ENCODE measurements around the gene SPNS2. TPM values are rescaled to one million over a fixed set of nuclear protein-coding genes. Genes with fewer than 3 reads are reported as not detected.

SPNS2 gene
- total RNA-seq, 4 donors from 2014 or later, result 12.4 to 81.0 (median 31.9) TPM

DNA sequence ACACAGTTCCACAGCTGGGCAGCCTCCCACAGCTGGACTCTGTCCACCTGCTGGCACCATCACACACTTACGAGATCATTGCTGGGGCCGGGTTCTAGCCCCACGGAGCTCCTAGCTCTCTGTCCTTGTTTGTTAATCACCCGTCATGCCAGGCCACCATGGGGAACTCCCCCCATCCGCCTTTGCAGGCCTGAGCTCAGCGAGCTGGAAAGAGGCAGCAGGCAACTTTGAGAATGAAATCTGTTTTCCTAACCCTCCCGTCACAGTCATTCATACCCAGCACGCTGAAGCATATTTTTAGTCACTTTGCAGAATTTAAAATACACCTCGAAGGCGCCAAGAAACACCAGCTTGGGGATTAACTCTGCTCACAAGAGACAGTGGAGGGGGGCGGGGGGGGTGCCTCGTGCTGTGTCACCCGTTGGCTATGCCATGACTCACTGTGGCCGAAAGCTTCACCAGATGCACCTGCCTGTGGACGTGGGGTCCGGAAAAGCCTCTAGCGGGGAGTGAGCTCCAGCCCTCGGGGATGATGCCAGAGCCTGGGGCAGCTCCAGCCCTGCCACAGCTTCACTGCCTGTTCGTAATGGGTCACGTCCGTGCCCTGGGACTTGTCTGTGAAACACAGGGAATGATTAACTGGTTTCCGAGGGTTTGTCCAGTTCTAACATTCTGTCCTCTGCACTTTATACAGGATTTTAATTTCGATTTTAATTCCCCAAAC, 1.4 kb upstream of the SPNS2 start:
- H3K27ac ChIP-seq, result no peak overlapping the region
- DNase-seq, result no peak

GRCh38 chr17:4499431-4500190, 930 bp downstream of the SPNS2 start:
- no peak for TF ChIP-seq POLR2A (IDR thresholded peaks at IDR 0.05)
- TF ChIP-seq, protein P1, sequence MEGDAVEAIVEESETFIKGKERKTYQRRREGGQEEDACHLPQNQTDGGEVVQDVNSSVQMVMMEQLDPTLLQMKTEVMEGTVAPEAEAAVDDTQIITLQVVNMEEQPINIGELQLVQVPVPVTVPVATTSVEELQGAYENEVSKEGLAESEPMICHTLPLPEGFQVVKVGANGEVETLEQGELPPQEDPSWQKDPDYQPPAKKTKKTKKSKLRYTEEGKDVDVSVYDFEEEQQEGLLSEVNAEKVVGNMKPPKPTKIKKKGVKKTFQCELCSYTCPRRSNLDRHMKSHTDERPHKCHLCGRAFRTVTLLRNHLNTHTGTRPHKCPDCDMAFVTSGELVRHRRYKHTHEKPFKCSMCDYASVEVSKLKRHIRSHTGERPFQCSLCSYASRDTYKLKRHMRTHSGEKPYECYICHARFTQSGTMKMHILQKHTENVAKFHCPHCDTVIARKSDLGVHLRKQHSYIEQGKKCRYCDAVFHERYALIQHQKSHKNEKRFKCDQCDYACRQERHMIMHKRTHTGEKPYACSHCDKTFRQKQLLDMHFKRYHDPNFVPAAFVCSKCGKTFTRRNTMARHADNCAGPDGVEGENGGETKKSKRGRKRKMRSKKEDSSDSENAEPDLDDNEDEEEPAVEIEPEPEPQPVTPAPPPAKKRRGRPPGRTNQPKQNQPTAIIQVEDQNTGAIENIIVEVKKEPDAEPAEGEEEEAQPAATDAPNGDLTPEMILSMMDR (IDR thresholded peaks at IDR 0.05), result no peak
- Histone ChIP-seq H3K9me3 (no peaks in the 10 kb centered on the region), H3K4me1 (peaks cover 0 to 29% (median 19%) of the 10 kb centered on the region in 4 donors), H3K27ac (peak overlapping the region; percentile 15 to 82 (median 40)), H3K36me3 (no peaks in the 10 kb centered on the region), H3K27me3 (no peaks in the 10 kb centered on the region), H3K4me3 (peak overlapping the region; percentile 37 to 73 (median 56))
- DNase-seq, result no peak

More for the DNA sequence above, 1.4 kb upstream of the SPNS2 start:
- no peaks in the 10 kb centered on the region for H3K36me3 ChIP-seq
- no peaks in the 10 kb centered on the region for H3K9me3 ChIP-seq
- H3K27me3 ChIP-seq, result no peaks in the 10 kb centered on the region
- peaks cover 0 to 39% (median 19%) of the 10 kb centered on the region in 4 donors for H3K4me1 ChIP-seq
- no peak overlapping the region for H3K4me3 ChIP-seq
- no peak for TF ChIP-seq POLR2A (IDR thresholded peaks at IDR 0.05)
- TF ChIP-seq, protein P1 (IDR thresholded peaks at IDR 0.05), result no peak

DNA sequence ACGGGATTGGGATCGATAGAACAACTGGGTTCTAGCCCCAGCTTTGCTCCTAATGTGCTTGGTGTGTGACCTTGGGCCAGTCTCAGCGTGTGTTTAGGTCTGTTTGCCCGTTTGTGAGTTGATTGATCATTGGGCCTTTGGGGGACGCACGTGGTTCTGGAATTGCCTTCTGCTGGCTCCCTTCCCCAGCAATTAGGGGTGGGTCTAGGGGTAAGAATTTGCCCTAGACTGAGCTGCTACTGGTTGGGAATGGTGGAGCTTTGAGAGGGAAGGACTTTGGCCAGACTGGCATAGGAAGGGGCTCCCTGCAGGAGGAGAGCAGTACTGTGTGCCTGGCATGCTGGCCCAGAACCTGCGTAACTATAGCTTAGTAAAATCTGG, 1.5 kb downstream of the SPNS2 start:
- H3K9me3 ChIP-seq, result no peaks in the 10 kb centered on the region
- H3K4me3 ChIP-seq, result peak overlapping the region; percentile 37 to 73 (median 56)
- H3K27ac ChIP-seq, result peak overlapping the region in 1 of 4 donors; percentile 82
- peaks cover 0 to 29% (median 19%) of the 10 kb centered on the region in 4 donors for H3K4me1 ChIP-seq
- DNase-seq, result no peak
- TF ChIP-seq, protein P1 (IDR thresholded peaks at IDR 0.05), result peak in 2 of 6 experiments; percentile 34 to 44
- peak in 1 of 2 donors; percentile 8 for TF ChIP-seq POLR2A (IDR thresholded peaks at IDR 0.05)
- no peaks in the 10 kb centered on the region for H3K27me3 ChIP-seq
- H3K36me3 ChIP-seq, result no peaks in the 10 kb centered on the region

- Histone ChIP-seq H3K4me3 (peak overlapping the region in 1 of 4 donors; percentile 57), H3K27ac (peak overlapping the region in 2 of 4 donors; percentile 18 to 82), H3K36me3 (no peaks in the 10 kb centered on the region), H3K4me1 (peaks cover 0 to 34% (median 19%) of the 10 kb centered on the region in 4 donors), H3K27me3 (no peaks in the 10 kb centered on the region), H3K9me3 (no peaks in the 10 kb centered on the region)
- no peak for TF ChIP-seq POLR2A (IDR thresholded peaks at IDR 0.05)
- TF ChIP-seq, protein P1 (IDR thresholded peaks at IDR 0.05), result no peak
- DNase-seq, result no peak
These were observed 2.7 kb downstream of the SPNS2 start for GRCh38 chr17:4501295-4501949.

DNA sequence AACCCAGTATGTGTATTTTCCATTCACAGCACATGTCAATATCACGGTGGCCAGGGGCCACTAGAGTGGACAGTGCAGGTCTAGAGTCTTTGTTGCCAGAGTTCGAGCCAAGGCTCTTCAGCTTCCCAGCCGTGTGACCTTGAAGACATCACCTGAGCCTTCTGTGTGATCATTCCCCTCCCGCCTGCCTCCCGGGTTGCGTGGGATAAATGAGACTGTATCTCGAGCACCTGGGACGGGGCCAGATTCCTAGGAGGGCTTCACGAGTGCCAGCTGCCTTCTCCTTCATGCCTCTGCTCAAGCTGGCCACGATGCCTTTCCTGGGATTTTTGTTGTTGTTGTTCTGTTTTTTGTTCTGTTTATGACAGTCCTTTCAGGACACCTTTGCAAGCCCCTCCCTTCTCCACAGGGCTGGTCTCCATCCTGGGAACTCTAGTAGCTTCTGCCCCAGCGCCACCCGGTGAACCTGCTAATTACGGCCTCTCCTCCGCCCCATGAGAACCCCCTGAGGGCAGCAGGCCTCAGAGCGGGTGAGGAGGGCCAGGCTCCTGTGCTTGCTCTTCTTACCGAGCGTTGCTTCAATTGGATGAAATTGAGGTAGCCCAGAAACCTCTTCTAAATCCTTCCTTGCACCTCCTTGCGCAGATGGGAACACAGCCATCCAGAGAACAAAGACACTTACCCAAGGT, 3.9 kb downstream of the SPNS2 start:
- Histone ChIP-seq H3K27ac (no peak overlapping the region), H3K4me3 (no peak overlapping the region), H3K36me3 (no peaks in the 10 kb centered on the region), H3K9me3 (no peaks in the 10 kb centered on the region), H3K27me3 (no peaks in the 10 kb centered on the region), H3K4me1 (peaks cover 0 to 34% (median 19%) of the 10 kb centered on the region in 4 donors)
- no peak for DNase-seq
- TF ChIP-seq POLR2A (IDR thresholded peaks at IDR 0.05), result no peak
- TF ChIP-seq, protein P1 (IDR thresholded peaks at IDR 0.05), result no peak

Data from Peyer's patch (tissue), 4 donors.